HG03135 (cell line): Measurements from ENCODE around the gene PEMT.

ENCODE experiments used
- ATAC-seq: cut with Tn5 transposase; IDR thresholded peaks from one replicate; pipeline ENCODE4 v1.9.1; 2021; ENCODE audit warnings: mild to moderate bottlenecking, moderate library complexity; ENCODE audit not compliant: unreplicated experiment

PEMT gene

GRCh38 chr17:17570798-17571716, 20.5 kb downstream of the PEMT start:
- no peak for ATAC-seq

- ATAC-seq: no peak
These were observed 21.2 kb downstream of the PEMT start for GRCh38 chr17:17570140-17570797.

GRCh38 chr17:17569691-17570090, 21.8 kb downstream of the PEMT start:
- ATAC-seq: no peak

DNA sequence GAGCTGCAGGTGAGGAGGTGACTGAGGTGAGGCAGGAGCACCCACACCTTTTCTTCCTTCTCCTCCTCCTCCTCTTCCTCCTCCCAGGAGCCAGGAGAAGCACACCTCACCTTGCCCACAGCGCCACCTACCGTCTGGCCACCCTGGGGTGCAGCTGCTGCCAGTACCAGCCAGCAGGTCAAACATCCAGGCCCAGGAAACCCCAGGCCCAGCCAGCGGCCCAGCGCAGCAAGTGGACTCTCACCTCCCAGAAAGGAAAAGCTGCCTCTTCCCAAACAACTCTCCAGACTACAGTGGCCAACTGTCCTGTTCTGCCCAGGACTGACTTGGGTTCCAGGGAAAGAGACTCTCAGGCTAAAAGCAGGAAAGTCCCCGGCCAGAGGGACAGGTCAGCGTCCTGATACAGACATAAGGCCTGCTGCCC, 22.7 kb downstream of the PEMT start:
- no peak for ATAC-seq

DNA sequence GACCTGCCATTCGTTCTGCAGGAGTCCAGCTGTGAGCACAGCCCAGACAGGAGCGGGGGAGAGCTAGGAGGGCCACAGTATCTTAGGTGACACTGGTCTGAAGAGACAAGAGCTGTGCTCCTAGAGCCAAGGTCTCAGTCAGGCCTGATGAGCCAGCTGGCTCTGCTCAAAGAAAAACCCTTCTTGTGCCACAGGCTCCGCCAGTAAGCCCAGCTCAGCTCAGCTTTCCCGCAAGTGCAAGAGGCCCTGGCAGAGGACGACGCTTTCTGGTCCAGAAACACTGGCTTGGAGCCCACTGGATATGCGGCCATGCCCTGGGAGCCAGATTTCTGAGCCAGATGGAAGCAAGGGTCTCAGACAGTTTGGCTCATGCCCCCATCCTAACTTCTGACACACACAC, 23.9 kb downstream of the PEMT start:
- ATAC-seq: no peak

GRCh38 chr17:17566896-17567513, 24.5 kb downstream of the PEMT start:
- ATAC-seq: no peak

GRCh38 chr17:17565471-17566339, 25.8 kb downstream of the PEMT start:
- no peak for ATAC-seq

- ATAC-seq: no peak
These were observed 26.6 kb downstream of the PEMT start for GRCh38 chr17:17564896-17565295.

DNA sequence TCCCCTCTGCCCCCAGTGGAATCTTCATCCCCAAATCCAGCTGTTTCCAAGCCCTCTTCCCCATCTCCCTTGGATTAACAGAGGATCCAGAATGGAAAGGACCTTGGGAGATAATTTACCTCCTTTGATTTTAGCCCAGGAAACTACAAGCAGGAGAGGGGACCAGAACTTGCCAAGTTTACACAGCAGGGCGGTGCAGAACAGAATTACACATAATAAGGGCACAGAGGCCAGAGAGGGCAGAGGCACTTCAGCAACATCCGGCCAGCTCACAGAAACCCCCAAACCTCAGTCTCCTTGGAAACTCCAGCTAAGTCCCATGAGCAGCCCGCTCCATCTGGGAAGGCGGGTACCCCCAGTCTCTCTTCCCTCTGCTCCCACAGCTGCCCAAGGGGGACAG, 27.2 kb downstream of the PEMT start:
- ATAC-seq: no peak

- ATAC-seq: no peak
These were observed 28.0 kb downstream of the PEMT start for GRCh38 chr17:17563530-17563929.

DNA sequence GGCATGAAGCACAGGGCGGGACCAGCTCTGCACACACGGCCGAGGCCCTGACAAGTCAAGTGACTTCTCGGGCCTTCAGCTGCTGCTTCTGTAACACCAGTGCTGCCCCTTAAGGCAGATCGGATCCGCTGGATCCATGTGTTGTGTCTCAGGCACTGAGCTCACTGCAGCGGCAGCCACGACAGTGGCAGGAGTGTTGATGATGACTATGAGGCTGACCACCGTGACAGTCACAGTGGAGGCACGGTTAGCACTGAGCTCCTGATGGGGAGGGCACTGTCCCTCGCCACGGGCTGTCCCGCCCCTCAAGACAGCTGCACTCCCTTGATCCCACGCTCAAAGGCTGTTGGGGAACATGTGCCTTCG, 29.4 kb downstream of the PEMT start:
- ATAC-seq: no peak

GRCh38 chr17:17561408-17562145, 29.9 kb downstream of the PEMT start:
- no peak for ATAC-seq

GRCh38 chr17:17560975-17561374, 30.5 kb downstream of the PEMT start:
- ATAC-seq: no peak

DNA sequence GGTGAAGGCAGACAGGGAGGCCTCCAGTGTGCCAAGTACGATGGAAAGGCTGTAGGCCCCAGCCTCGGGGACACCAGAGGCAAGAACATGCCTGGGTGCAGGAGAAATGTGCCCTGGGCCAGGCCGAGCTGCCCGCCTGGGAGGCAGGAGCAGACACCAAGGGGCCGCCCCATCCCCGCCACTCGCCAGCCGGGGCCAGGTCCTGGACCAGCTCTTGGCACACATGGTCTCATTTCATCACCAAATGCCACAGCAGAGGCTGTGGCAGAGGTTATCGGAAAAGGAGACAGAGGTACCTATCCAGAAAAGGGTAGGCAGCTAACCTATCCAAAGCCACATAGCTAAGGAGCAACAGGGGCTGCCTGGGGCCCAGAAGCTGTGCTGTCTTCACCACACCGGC, 31.3 kb downstream of the PEMT start:
- ATAC-seq: no peak

- no peak for ATAC-seq
These were observed 32.3 kb downstream of the PEMT start for GRCh38 chr17:17559164-17559563.

GRCh38 chr17:17558431-17558830, 33.1 kb downstream of the PEMT start:
- ATAC-seq: no peak

DNA sequence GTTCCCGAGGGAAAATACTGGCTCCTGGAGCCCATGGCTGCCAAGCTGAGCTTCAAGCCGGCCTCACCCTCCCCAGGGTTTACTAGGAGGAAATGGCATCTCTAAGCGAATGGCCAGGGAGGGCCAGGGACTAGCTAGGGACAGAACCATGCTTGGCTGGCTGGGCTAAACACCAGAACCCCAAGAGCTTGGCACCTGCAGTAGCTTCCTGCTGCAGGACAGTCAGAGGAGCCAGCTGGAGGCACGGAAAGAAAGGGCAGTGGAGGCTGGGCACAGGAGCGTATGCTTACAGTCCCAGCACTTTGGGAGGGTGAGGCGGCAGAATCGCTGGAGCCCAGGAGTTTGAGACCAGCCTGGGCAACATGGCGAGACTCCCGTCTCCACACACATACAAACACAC, 33.7 kb downstream of the PEMT start:
- no peak for ATAC-seq

DNA sequence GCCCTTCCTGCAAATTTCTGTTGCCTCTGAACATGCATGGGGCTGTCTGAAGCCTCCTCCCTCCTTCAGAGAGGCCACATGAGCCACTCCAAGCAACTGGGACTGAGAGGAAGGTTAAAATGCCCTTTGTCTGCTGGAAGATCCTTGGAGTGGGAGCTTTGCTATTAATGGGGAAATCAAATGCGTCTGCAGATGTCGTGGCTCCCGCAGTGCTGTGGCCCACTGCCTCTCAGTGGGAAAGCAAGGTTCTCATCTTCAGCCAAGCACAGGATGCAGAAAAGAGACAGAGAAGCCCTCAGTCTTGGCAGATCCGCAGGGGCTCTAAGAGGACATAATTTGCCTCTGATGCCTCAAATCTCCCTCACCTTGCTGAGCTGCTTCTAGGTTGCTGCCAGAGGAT, 34.8 kb downstream of the PEMT start:
- no peak for ATAC-seq

GRCh38 chr17:17555906-17556305, 35.6 kb downstream of the PEMT start:
- ATAC-seq: no peak

DNA sequence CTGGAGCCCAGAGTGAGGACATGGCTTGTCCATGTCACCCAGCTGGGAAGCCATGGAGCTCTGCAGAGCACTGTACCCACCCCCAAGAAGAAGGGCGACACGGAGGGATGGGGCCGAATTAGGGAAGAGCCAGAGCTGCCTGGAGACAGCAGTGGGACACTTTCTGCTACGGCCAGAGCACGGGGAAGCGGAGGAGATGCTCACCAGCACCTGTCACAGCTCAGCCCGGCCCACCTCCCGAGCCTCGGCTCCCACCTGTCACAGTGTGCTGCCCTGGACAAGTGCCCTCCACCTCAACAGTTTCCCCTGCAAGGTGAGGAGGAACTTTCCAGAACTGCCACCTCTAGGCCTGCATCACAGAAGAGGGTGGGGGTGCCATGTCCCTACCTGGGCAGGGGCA, 36.4 kb downstream of the PEMT start:
- ATAC-seq: no peak
